Ovary (tissue), 9 donors: ENCODE measurements around the gene OPRD1. TPM values are rescaled to one million over a fixed set of nuclear protein-coding genes. Genes with fewer than 3 reads are reported as not detected.

ENCODE experiments used
- DNase-seq, 5 donors: peaks; one replicate each; pipeline ENCODE4 v3.0.0-alpha.2; 2019 to 2020
- H3K27ac ChIP-seq, 2 donors: fragments of 200-600 bp; one replicate each; pipeline versions ENCODE4 v1.5.1 to v1.8.0; 2019 to 2022
- H3K27me3 ChIP-seq: fragments of 200-600 bp; one replicate; pipeline ENCODE4 v1.8.0; 2022
- H3K36me3 ChIP-seq: fragments of 200-600 bp; sonication (generic); one replicate; pipeline ENCODE4 v1.5.1; 2019
- H3K4me1 ChIP-seq: one replicate; pipeline ENCODE4 v1.8.1; 2013; ENCODE audit warnings: mild to moderate bottlenecking, moderate library complexity; ENCODE audit not compliant: insufficient read depth
- H3K4me3 ChIP-seq: fragments of 200-600 bp; sonication (generic); one replicate; pipeline ENCODE4 v1.5.1; 2017
- H3K9me3 ChIP-seq, 2 donors: fragments of 200-600 bp in 1 of 2; sonication (generic) in 1 of 2; one replicate each; pipeline versions ENCODE4 v1.5.1 to v1.8.1; 2013 to 2019; ENCODE audit warnings: mild to moderate bottlenecking in 1 of 2, moderate library complexity in 1 of 2
- CTCF ChIP-seq, 3 donors: fragments of 450-650 bp in 2 of 3; fragments of 200-600 bp in 1 of 3; IDR thresholded peaks; one replicate each; pipeline versions ENCODE4 v1.5.1 to v1.8.0; 2016 to 2022; ENCODE audit warnings: antibody characterized with exemption in 3 of 3, mild to moderate bottlenecking in 1 of 3
- EP300 ChIP-seq: sonication (generic); formaldehyde crosslinking; IDR thresholded peaks from one replicate; pipeline ENCODE4 v1.6.1; 2017; ENCODE audit warnings: antibody characterized with exemption
- POLR2A ChIP-seq: fragments of 450-650 bp; IDR thresholded peaks from one replicate; pipeline ENCODE4 v1.6.1; 2017; ENCODE audit warnings: antibody characterized with exemption, mild to moderate bottlenecking, moderate library complexity
- WGBS, 3 donors: extraction: QIAGEN DNeasy Blood & Tissue Kit in 1 of 3; methylation state at CpG; one replicate each; pipeline versions ENCODE4 v1.1.5 to v1.1.7; 2013 to 2017; 5-methylcytosine and 5-hydroxymethylcytosine counted together
- intact Hi-C, 4 donors: fragments of 100-400 bp; cut with DNase I; formaldehyde crosslinking; loops; one replicate each; pipeline versions ENCODE4 v1.11.0 to v1.15.1; 2022 to 2023
- polyA plus RNA-seq, 2 donors: library from polyadenylated mRNA; stranded (reverse); fragments of 200-250 nt in 1 of 2; fragments of 350-450 nt in 1 of 2; fragmentation: Illumina TruSeq in 1 of 2; extraction: RNeasy Lipid Tissue Mini Kit (QIAGEN cat#74804) in 1 of 2; gene quantifications; one replicate each; pipeline ENCODE4 v1.2.3, GENCODE V29; 2013 to 2014
- total RNA-seq, 7 donors: library from RNA; depleted of rRNA in 2 of 7; stranded (reverse); fragments of >200 nt in 2 of 7; fragmentation: NEBNext Ultra II Directional in 3 of 7; extraction: Animal tissue kit (Norgen Biotek cat#: 25700) in 3 of 7; gene quantifications; one replicate each; pipeline versions ENCODE4 v1.1.0 to v1.2.4, GENCODE V29; 2016 to 2023
- donor health status: DM: no; HTN: no; CAD: no; lungs with moderate emphysema.
- donor health status: DM: no; HTN: no; CAD: no.
- donor health status: Bipolar disorder and iron deficiency.
- donor health status: DM: yes; HTN: yes; CAD: no.
- donor health status: DM: no; HTN: no; CAD: no.
- donor health status: DM: yes; HTN: yes; CAD: no.

Gene OPRD1
- total and polyA plus RNA-seq, 9 donors, result 0.02 TPM; not detected in 8

DNA sequence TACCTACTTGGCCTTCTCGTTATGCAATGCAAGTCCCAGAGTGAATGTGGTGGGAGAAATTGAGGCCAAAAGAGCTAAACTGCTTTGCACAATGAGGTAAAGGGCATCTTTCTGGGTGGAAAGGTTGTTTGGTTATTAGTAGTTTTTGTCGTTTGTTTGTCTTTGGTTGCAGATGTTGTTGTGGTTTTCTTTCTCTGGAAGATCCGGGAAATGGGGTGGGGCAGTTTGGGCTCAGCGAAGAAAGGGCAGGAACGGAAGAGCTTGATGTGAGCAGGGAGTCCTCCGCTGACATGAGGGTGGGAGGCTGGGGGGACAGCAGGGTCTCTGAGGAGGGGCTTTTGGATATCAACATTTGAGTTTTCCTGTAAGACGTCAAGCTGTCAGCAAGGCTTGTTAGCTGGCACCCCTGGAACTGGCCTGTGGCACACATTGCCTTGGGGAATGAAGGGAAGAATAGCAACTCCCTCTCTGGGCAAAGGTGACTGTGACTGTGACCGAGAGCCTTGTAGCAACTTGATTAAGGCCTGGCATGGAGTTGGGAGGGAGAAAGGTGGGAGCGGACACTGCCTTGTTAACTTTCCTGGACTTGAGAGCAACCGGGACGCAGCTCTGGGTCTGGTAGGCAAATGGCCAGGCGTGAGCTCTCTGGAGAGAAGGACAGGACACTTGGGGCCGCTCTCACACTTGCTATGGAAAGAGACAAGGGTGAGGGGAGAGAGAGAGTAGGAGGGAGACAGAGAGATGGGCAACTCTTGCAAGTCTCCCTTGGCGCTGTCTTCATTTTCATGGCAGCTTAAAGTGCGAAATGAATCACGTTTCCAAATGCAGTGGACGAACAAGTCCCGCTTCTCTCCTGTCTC, 15.4 kb upstream of the OPRD1 start:
- WGBS, 3 donors, result 45 to 52% (median 49%) methylated on average over 18 of the region's 18 CpGs
- TF ChIP-seq EP300 (no peak), POLR2A (no peak), CTCF (IDR thresholded peaks at IDR 0.05) (no peak)
- Histone ChIP-seq H3K36me3 (no peaks in the 10 kb centered on the region), H3K4me1 (no peaks in the 10 kb centered on the region), H3K27me3 (no peaks in the 10 kb centered on the region), H3K27ac (no peak overlapping the region), H3K4me3 (no peak overlapping the region), H3K9me3 (no peaks in the 10 kb centered on the region)
- intact Hi-C loops, result loop anchor here in 1 of 4 donors (10.0 kb wide), 1 partner anchor 68 kb away; no protein-coding TSS in a partner anchor
- DNase-seq, result no peak

DNA sequence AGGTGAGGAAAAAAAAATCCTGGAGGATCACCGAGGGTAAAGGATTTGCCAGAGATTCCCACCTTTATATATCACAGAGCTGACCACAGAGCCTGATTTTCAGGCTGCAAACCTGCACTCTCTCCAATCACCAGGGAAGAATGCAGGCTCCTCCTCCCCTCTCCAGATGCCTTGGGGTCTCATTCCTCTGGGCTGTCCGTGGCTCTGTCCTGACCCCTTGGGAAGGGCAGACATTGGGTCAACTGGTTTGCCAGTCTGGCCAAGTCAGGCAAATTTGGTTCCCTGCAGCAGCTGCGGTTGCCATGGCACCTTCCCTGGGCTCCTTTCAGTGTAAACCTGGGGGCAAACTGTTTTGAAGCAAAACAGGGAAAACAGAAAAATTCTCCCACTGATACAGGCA, 11.6 kb upstream of the OPRD1 start:
- no peaks in the 10 kb centered on the region for H3K4me1 ChIP-seq
- no peak overlapping the region for H3K4me3 ChIP-seq
- no peaks in the 10 kb centered on the region for H3K27me3 ChIP-seq
- TF ChIP-seq POLR2A (no peak), EP300 (no peak), CTCF (IDR thresholded peaks at IDR 0.05) (no peak)
- no peaks in the 10 kb centered on the region for H3K36me3 ChIP-seq
- WGBS, 3 donors, result 27 to 30% (median 29%) methylated on average over 3 of the region's 3 CpGs
- no peak overlapping the region for H3K27ac ChIP-seq
- no peaks in the 10 kb centered on the region for H3K9me3 ChIP-seq
- DNase-seq, result no peak
- intact Hi-C loops, result no loop called here

DNA sequence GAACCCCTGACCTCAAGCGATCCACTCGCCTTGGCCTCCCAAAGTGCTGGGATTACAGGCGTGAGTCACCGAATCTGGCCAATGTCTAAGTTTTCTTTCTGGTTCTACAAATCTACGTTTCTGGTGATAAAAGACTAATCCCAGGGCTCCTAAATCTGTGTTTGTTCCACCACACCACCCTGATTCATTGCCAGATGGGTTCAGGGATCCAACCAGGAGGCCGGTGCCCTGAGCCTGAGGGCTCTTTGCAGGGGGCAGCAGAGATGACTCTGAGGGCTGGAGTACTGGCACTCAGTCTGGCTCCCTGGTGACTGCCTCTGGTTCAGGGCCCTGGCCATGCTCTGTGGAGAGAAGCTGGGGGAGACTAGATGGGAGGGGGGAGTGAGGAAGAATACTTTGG, 10.5 kb upstream of the OPRD1 start:
- TF ChIP-seq CTCF (IDR thresholded peaks at IDR 0.05) (no peak), EP300 (no peak), POLR2A (no peak)
- intact Hi-C loops, result no loop called here
- H3K27me3 ChIP-seq, result no peaks in the 10 kb centered on the region
- 84 to 87% (median 86%) methylated on average over 6 of the region's 6 CpGs for WGBS, 3 donors
- no peak overlapping the region for H3K4me3 ChIP-seq
- no peaks in the 10 kb centered on the region for H3K9me3 ChIP-seq
- H3K27ac ChIP-seq, result no peak overlapping the region
- H3K36me3 ChIP-seq, result no peaks in the 10 kb centered on the region
- no peak for DNase-seq
- no peaks in the 10 kb centered on the region for H3K4me1 ChIP-seq

- no peaks in the 10 kb centered on the region for H3K9me3 ChIP-seq
- TF ChIP-seq POLR2A (no peak), EP300 (no peak), CTCF (IDR thresholded peaks at IDR 0.05) (no peak)
- WGBS, 3 donors, result 77 to 83% (median 81%) methylated on average over 5 of the region's 5 CpGs
- H3K36me3 ChIP-seq, result no peaks in the 10 kb centered on the region
- DNase-seq, result no peak
- H3K27me3 ChIP-seq, result no peaks in the 10 kb centered on the region
- intact Hi-C loops, result no loop called here
- no peak overlapping the region for H3K27ac ChIP-seq
- no peaks in the 10 kb centered on the region for H3K4me1 ChIP-seq
- H3K4me3 ChIP-seq, result no peak overlapping the region
These were observed 8.9 kb upstream of the OPRD1 start for GRCh38 chr1:28803051-28803450.
